ENCODE measurements around the gene RXRG. TPM values are rescaled to one million over a fixed set of nuclear protein-coding genes. Genes with fewer than 3 reads are reported as not detected.

RXRG gene
- total RNA-seq, 4 donors from 2014 or later: 0.17 to 1.5 TPM; not detected in 2

Other genes starting within 250 kb of the RXRG start
- 1 to 10 TPM in 1 of 4 donors, under 1 TPM in 3; 0.33 to 1.5 (median 0.63) TPM for gene LMX1A, start 88.4 kb downstream of the RXRG start, total RNA-seq
- gene LRRC52, start 98.9 kb upstream of the RXRG start, total RNA-seq: not detected
- 100 to 1,000 TPM; 319 to 444 (median 396) TPM for gene MGST3, start 186.1 kb upstream of the RXRG start, total RNA-seq